GM21360 (cell line): ENCODE measurements around the gene CELF4.

Experiments used
- ATAC-seq: cut with Tn5 transposase; IDR thresholded peaks from one replicate; pipeline ENCODE4 v1.9.1; 2021; ENCODE audit warnings: mild to moderate bottlenecking, moderate library complexity; ENCODE audit not compliant: unreplicated experiment

Gene CELF4

GRCh38 chr18:37574113-37574512 is 8.5 kb upstream of the CELF4 start:
- ATAC-seq = no peak

- ATAC-seq = no peak
Measured at GRCh38 chr18:37572736-37573135, 7.1 kb upstream of the CELF4 start.

GRCh38 chr18:37571266-37571665 is 5.7 kb upstream of the CELF4 start:
- no peak for ATAC-seq

- no peak for ATAC-seq
Measured at GRCh38 chr18:37570336-37570930, 4.8 kb upstream of the CELF4 start.

- no peak for ATAC-seq
Measured at GRCh38 chr18:37568671-37569070, 3.1 kb upstream of the CELF4 start.

GRCh38 chr18:37567994-37568359 is 2.4 kb upstream of the CELF4 start:
- no peak for ATAC-seq

- no peak for ATAC-seq
Measured at GRCh38 chr18:37567061-37567993, 1.7 kb upstream of the CELF4 start.

GRCh38 chr18:37566479-37567060 is 972 bp upstream of the CELF4 start:
- no peak for ATAC-seq

GRCh38 chr18:37565977-37566478 is 430 bp upstream of the CELF4 start:
- ATAC-seq = no peak

GRCh38 chr18:37564711-37565100 is 892 bp downstream of the CELF4 start:
- ATAC-seq = no peak

- ATAC-seq = no peak
Measured at GRCh38 chr18:37563931-37564392, 1.6 kb downstream of the CELF4 start.

GRCh38 chr18:37561986-37562385 is 3.6 kb downstream of the CELF4 start:
- no peak for ATAC-seq

- ATAC-seq = no peak
Measured at GRCh38 chr18:37560003-37560402, 5.6 kb downstream of the CELF4 start.

GRCh38 chr18:37559194-37559593 is 6.4 kb downstream of the CELF4 start:
- no peak for ATAC-seq

- no peak for ATAC-seq
Measured at GRCh38 chr18:37554399-37554787, 11.2 kb downstream of the CELF4 start.

GRCh38 chr18:37553633-37554398 is 11.8 kb downstream of the CELF4 start:
- ATAC-seq = no peak

GRCh38 chr18:37552286-37552685 is 13.3 kb downstream of the CELF4 start:
- ATAC-seq = no peak

- no peak for ATAC-seq
Measured at GRCh38 chr18:37551846-37552245, 13.8 kb downstream of the CELF4 start.

- ATAC-seq = no peak
Measured at GRCh38 chr18:37551249-37551648, 14.3 kb downstream of the CELF4 start.

GRCh38 chr18:37550118-37550875 is 15.3 kb downstream of the CELF4 start:
- no peak for ATAC-seq
